Measurements from ENCODE around the gene CIRBP.

The CIRBP gene

DNA sequence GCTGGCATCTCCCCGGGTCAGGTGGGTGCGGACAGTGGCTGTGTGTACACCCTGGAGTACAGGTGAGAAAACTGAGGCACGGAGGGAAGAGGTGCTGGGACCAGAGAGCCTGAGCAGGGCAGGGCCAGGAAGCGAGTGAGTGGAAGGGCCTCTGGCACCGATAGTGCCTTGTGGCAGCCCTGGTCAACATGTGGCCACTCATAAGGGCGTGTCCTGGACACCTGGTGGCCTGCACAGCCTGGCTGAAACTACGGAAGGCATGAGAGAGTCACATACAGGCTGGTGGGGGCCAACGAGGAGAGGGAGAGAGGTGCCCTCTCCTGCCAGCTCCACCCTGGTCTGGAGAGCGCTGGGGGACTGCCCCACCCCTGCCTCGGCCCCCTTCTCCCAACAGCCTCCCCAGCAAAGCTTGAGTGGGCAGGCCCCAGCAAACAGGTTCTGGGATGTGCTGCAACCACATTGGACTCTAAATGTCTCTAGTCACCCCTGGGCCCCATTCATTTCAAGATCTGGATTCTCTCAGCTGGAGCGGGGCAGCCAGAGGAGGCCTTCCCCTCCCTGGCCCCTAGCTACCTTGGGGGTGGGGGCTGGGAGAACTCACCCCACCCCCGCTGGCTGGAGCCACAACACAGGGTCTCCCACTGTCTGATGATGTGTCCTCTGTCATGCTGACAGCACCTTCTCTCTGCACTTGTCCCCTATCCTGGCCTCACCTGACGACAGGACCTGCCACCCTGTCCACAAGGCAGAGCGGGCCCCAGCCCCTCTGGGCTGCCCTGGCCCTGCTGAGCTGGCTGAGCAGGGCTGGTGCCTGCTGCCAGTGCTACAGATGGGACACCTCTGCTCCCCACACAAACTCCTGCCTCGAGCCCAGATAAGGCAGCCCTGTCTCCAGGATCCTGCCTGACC is 37.1 kb upstream of the CIRBP start:
- DNase-seq = no peak

DNA sequence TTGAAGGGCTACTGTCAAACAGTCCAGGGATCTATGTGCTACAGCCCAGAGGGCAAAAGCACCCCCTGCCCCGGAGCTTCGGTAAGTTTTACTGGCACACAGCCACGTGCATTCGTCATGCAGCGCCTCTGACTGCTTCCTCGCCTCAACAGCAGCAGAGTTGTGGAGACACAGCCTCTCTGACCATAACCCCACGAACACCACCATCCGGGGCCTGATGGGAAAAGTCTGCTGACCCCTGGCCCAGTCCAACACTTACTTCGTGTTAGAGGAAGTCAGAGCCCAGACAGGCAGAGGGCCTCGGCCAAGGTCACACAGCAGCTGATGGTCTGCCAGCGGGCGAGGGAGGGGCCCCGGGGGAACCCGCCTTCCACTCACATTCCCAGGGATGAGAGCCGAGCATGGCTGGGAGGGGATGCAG is 36.5 kb upstream of the CIRBP start:
- no peak for DNase-seq

DNA sequence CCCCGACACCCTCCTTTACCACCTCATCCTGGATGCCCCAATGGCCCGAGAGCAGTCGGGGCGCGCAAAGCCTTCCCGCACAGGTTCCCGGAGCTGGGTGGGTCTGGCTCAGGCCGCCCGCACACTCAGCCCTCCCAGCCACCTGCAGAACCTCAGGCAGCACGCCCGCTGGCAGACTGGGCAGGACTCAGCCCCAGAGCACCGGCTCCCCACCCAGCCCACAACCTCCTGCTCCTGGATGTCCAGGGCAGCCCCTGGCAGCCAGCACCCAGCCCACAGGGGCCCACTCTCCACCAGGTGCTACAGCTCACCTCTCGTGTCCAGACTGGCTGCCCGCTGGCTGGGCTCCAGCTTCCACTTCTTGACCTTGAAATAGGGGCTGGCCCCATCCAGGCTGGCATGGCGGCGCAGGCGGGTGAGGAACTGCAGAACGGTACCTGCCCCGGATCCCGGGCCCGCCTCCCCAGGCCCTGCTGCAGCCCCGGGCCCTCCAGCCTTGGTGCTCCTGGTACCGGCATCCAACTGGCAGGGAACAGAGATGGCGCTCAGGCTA is 35.9 kb upstream of the CIRBP start:
- no peak for DNase-seq

DNA sequence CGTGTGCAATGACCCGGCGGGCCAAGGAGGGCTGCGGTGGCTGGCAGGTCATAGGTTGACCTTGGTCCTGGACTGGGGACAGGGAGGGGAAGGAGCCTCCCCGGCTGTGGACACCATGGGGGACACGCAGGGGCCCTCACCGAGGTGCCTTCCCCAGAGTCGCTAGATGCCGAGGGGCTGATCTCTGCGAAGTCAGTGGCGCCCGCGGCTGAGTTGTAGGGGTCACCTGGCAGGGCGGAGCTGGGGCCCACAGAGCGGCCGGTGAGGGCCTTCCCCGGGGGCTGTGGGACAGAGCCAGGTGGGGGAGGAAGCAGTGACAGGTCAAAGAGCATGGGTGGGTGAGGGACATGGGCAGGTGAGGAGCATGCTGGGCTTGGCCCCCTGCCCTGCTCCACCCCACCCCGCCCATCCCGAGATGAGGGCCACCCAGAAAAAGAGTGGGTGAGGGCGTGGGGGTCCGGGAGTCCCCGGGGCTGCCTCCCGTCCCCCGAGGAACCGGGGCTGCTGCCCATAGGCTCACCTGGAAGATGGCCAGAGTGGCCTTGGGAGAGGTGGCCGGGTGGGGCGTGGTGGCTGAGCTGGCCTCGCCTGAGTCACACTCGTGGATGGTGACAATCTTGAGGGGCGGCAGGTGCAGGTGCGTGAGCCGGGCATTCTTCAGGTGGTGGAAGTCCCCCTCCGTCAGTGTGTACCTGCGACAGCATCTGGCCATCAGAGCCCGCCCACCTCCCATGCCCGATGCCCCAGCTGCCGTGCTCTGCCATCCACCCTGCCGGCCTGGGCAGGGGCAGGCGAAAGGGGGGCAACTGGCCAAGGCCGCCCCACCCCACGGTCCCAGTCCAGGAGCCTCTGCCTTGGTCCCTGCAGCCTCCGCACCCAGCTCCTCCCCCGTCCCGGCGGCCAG is 34.8 kb upstream of the CIRBP start:
- DNase-seq = no peak

DNA sequence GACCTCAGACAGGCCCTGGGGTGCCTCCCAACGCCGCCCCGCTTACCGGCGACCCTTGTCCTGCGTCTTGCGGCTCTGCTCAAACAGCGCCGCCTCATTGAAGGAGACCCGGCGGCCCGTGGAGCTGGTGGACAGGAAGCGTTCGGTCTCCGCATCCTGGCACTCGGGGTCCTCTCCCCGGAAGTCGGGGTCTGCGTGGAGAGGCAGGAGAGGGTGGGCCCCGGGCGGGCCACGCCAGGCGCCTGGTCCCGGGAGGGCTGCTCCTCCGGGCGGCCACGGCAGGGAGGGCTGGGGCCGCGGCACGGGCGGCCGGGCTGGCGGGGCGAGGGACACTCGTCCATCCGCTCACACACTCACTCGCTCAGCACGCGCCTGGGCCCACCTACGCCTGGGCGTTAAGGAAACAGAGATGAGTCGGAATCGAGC is 34.2 kb upstream of the CIRBP start:
- DNase-seq = no peak

DNA sequence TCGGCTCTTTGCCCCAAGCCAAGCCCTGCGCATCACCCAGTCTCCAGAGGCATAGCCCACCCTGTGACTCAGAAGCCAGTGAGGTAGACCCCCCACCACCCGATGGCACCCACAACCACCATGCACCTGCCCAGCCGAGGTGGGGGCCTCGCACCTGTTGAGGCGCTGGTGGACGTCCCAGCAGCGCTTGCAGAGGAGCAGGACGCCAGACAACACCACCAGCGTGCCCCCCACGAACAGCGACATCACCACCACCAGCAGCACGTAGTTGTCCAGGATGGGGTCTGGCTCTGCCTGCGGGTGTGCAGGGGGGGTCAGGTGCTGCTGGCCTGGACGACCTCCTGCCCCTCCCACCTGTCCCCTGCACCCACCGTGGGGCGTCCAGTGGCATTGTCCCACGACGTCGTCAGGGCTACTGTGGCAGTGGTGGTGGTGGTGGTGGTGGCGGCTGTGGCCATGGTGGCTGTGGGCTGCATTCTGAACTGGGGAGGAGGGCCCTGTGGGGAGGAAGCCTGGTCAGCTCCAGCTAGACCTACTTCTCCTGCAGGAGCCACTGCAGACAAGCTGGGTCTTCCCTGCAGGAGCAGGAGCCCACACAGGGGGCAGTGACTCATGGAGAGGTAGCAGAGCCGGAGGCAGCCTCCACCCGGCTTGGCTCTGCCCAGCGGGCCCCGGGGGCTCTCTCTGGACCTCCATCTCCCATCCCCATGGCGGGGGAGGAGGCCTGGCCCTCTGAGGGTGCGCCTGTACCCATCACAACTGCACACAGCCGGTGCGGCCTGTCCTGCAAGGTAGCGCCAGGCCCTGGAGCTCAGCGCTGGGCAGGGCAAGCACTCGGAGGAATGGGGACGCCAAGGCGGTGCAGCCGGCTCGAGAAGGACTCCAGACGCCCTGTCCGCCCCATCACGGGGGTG is 33.2 kb upstream of the CIRBP start:
- no peak for DNase-seq

DNA sequence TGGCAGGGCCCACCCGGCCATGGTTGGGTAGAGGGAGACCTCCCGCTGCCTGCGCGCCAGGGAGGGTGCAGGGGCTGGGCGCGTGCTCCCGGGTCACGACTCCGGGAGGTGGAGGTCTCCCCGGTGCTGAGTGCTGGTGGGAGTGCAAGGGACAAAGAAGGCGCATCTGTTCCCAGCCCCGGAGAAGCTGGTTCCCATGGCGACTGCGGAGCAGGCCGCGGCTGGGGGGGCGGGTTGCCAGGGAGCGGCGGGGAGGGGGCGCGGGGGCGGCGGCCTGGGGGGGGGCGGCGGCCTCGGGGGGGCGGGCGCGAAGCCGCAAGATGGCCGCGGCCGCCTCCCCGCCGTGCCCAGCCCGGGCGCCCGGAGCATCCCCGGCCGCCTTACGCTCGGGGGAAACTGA is 32.6 kb upstream of the CIRBP start:
- no peak for DNase-seq

DNA sequence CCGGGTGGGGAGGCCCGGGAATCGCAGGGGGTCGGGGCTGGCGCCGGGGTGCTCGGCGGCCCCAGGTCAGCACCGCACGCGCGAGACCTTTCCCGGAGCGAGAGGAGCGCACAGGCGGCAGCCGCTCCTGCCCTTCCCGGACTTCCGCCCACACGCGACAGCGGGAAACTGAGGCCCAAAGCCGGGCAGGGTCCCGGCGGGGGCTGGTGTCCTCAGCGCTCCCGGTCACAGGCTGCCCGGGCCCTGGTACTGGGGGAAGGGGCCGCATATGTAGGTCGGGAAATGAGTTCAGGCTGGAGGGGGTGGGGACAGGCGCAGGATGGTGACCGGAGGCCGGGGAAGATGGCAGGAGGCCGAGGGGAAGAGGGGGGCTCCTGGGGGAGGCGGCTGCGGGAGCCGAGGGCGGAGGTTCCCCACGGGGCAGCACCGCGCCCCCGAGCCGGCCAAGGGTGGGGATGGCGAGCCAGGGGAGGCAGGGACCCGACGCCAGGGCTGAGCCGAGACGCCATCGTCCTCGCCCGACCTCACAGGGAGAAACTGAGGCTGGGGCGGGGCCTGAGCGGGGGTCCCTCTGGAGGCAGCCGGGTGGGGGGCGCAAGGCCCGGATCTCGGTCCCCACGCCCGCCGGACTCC is 32.0 kb upstream of the CIRBP start:
- DNase-seq = no peak

DNA sequence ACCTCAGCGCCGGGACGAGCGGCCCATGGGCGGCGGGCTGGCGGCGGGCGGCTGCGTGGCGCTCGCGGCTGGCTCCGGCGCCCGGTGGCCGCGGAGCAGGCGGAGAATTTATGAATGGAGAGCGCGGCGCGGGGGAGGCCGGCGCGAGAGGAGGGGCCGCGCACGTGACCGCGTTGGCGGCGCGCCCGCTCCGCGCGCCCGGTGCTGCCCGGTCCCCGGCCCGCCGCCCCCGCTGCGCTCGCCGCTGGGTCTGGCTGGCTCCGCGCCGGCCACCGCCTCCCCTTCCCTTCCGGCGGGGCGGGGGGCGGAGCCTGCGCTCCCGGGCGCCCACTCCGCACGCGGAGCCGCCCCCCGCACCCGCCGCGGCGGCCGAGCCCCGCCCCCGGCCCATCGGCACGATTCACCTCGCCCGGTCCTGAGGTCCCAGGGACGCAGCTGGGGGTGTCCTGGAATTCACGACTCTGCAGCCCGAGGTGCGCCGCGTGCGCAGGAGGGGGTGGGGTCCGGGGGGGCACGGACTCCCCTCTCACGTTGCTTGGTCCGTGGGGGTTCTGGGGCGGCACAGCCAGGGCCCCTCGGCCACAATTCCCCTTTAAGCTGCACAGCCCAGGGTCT is 31.3 kb upstream of the CIRBP start, which contains the start of gene CBARP:
TSS of gene CBARP (minus strand) at position 252 of the 615 bp plus-strand sequence. CDS start 1,905 bp downstream, outside the sequence.
- DNase-seq = no peak

DNA sequence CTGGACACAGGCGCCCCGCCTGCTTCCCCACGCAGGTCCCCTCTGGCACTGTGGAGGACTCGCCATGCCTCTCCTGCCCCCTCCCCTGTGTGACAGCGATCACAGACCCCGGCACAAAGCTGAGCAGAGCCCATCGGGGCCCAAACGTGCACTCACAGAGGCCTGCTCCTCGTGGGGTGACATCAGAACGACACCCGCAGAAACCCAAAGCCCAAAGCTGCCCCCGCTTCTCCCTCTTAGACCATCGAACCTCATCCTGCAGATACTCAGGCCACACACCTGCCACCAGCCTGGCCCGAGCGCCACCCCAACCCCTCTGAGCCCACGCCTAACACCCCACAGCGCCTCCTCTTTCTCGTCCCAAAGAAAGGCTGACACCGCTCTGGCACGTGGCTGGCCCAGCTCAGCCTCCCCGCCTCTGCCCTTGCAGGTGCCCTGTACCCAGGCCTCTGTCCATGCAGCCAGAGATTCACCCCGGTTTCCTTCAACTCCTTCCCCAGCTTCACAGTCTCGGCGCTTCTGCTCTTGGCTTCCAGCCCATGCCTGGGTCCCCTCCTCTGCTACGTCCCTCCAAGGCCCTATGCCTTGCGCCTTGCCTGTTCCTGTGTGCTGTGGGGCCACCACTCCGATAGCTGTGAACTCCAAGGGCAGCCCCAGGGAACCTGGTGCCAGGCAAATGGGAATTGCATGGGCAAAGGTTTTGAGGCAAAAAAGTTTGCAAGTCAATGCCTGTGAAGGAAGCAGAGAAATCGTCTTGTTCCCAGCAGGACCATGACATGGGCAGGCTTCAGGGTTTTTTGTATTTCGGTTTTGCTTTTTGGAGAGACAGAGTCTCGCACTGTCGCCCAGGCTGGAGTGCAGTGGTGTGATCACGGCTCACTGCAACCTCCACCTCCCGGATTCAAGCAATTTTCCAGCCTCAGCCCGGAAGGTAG is 30.5 kb upstream of the CIRBP start:
- DNase-seq = no peak

DNA sequence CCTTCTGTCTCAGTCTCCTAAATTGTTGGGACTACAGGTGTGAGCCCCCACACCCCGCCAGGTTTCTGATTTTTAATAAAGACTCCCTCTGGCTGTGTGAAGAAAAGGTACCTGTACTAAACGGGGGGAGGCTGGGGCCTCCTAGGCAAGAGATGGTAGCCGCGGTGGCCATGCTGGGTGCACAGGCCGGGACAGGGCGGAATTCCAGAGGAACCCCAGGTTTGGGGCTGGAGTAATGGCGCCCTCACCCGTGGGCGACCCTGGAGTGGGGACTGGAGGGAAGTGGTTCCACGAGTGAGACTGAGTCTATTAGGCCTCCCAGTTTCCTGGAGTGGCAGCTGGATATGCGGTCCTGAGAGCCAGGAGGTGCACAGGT is 29.7 kb upstream of the CIRBP start:
- DNase-seq = no peak

DNA sequence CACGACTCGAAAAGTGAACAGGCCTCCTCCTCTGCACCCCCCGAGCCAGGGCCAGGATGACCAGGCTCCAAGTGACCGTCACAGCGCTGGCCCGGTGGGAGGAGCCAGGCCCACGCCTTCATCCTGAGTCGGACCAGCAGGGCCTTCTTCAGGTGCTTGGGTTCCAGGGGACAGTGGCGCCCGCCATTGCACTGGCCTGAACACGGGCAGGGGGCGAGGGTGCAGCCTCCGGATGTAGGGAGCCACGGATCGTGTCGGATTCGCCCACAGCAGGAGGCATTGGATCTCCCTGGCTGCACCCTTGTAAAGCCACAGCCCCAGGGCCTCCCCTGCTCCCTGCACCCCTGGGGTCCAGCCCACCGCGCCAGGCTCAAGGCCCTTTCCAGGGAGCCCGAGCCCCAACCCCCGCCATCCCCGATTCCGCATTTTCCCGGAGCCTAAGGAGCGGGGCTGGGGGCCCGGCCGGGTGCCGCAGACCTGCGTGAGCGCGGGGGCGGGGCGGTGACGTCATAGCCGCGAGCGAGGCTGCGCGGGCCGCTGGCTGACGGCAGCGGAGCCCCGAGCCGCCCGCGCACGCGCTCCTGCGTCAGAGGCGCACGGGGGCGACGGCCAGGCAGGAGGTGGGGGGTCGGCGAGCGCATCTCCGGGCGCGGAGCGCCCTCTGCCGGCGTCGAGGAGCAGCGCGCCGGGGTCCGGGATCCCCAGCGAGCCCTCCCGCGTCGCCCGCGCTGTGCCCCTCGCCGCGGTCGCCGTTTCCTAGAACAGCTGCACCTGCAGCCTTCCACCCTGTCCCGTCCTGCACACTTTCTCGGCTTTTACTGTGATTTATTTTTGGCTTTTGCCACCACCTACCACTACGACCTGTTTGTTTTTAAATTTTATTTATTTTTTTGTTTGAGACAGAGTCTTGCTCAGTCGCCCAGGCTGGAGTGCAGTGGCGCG is 29.1 kb upstream of the CIRBP start:
- peak; percentile 85 for DNase-seq

DNA sequence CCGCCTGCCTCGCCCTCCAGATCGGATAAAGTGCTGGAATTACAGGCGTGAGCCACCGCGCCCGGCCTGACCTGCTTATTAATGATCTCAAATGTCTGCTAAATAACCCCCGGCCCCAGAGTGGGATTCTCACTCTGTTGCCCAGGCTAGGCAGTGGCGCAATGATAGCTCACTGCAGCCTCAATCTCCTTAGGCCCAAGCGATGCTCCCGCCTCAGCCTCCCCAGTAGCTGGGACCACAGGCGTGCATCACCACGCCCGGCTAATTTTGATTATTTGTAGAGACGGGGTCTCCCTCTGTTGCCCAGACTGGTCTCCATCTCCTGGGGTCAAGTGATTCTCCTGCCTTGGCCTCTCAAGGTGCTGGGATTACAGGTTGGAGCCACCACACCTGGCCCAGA is 28.2 kb upstream of the CIRBP start:
- DNase-seq = no peak

DNA sequence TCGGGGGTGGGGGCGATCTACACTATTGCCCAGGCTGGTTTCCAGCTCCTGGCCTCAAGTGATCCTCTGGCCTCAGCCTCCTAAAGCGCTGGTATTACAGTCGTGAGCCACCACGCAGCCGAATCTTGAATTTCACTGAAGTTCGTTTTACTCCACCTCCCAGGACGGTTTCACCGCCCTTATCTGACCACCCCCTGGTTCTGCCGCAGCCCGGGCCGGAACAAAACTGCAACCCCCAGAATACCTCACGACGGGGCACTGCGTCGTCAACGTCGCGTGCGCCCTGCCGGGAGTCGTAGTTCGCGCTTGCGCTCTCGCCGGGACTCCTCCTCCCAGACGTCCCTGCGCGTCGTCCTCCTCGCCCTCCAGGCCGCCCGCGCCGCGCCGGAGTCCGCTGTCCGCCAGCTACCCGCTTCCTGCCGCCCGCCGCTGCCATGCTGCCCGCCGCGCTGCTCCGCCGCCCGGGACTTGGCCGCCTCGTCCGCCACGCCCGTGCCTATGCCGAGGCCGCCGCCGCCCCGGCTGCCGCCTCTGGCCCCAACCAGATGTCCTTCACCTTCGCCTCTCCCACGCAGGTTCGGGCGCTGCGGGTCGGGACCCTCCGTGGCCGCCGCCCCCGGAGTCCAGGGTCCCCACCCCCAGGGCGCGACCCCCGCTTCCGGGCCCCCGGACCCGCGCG is 27.6 kb upstream of the CIRBP start, which contains the start of gene ATP5F1D:
TSS of gene ATP5F1D (plus strand) at position 335 of the 679 bp plus-strand sequence. CDS start at position 435, 100 bp downstream.
- peak; percentile 87 for DNase-seq

DNA sequence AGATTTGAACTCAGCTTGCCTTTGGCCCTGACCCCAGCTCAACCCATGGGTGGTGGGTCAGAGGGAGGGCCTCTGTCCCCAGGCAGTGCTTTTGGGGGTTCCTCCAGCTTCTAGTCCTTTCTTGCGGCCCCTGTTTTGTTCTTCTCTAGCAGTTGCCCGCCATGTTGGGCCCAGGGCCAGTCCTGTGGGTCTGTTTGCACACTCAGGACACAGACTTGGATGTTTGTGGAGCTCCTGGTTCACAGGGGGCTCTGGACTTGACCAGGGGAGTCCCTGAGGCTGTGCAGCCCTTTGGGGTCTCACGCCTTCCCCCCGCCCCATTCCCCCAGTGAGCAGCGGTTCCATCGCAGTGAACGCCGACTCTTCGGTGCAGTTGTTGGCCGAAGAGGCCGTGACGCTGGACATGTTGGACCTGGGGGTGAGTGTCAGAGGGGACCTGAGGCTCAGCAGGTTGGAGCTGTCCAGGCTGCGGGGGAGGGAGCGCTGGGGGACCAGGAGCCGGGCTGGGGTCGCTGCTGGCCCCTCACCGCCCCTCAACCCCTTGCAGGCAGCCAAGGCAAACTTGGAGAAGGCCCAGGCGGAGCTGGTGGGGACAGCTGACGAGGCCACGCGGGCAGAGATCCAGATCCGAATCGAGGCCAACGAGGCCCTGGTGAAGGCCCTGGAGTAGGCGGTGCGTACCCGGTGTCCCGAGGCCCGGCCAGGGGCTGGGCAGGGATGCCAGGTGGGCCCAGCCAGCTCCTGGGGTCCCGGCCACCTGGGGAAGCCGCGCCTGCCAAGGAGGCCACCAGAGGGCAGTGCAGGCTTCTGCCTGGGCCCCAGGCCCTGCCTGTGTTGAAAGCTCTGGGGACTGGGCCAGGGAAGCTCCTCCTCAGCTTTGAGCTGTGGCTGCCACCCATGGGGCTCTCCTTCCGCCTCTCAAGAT is 25.1 kb upstream of the CIRBP start:
- peak; percentile 60 for DNase-seq

DNA sequence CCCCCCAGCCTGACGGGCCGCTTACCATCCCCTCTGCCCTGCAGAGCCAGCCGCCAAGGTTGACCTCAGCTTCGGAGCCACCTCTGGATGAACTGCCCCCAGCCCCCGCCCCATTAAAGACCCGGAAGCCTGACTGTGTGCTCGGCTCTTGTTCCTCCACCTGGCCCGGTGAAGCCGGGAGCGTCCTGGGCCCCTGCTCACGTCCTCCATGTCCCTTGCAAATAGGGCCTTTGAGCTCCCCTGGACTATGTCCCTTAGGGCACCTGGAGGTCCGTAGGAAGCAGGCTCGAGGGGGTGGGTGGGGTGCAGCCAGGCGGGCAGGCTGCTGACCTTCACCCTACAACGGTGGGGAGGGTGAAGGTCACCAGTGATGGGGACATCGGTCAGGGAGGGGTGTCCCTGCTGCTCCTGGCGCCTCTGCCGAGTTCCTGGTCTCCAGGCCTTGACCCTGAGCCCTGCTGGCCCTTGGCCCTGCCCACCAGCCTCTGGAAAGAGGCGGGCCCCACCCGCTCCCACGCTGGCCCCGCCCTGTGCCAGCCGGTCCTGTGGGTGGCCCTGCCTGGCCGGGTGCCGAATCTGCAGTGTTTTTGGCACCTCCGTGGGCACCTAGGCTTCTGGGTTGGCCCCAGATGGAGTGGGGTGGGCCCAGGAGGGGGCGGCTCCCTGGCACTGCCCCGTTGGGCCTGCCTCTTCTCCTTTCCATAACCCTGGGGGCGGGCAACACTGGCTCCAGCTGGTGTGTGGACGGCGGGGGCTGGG is 24.3 kb upstream of the CIRBP start:
- no peak for DNase-seq
